Fibroblast of lung (primary cell): Measurements from ENCODE around the gene KRT72. TPM values are rescaled to one million over a fixed set of nuclear protein-coding genes. Genes with fewer than 3 reads are reported as not detected.

Source experiments
- DNase-seq, 2 donors: peaks; one replicate each; pipeline versions ENCODE4 v3.0.0 to v3.0.0-alpha.2; 2010; ENCODE audit warnings: low read depth in 2 of 2
- H2AFZ ChIP-seq: 2 replicates; pipeline ENCODE4 v1.5.1; 2012; ENCODE audit warnings: low read length, control low read depth, inconsistent platforms
- H3K27ac ChIP-seq: 2 replicates; pipeline ENCODE4 v1.5.1; 2011; ENCODE audit warnings: low read length, control low read depth; ENCODE audit not compliant: insufficient read depth
- H3K27me3 ChIP-seq: 2 replicates; pipeline ENCODE4 v1.5.1; 2011; ENCODE audit warnings: mild to moderate bottlenecking, low read length; ENCODE audit not compliant: control insufficient read depth, insufficient read depth
- H3K36me3 ChIP-seq: 2 replicates; pipeline ENCODE4 v1.5.1; 2011; ENCODE audit warnings: low read length; ENCODE audit not compliant: control insufficient read depth, insufficient read depth
- H3K4me1 ChIP-seq: 2 replicates; pipeline ENCODE4 v1.5.1; 2011; ENCODE audit warnings: low read length; ENCODE audit not compliant: control insufficient read depth, insufficient read depth; ENCODE audit errors: extremely low read depth
- H3K4me2 ChIP-seq: 2 replicates; pipeline ENCODE4 v1.5.1; 2011; ENCODE audit warnings: low read length, control low read depth; ENCODE audit not compliant: insufficient read depth; ENCODE audit errors: extremely low read depth
- H3K4me3 ChIP-seq, 4 experiments: fragments of 200-600 bp in 1 of 4; sonication (generic) in 1 of 4; replicated peaks in 1 of 4; 2 replicates each; pipeline ENCODE4 v1.5.1; 2011 to 2016; ENCODE audit warnings: low read length in 4 of 4, low read depth in 3 of 4, mild to moderate bottlenecking in 3 of 4, control low read depth in 2 of 4, inconsistent platforms in 1 of 4, mixed read lengths in 1 of 4; ENCODE audit not compliant: insufficient read depth in 1 of 4; ENCODE audit errors: control extremely low read depth in 1 of 4
- H3K79me2 ChIP-seq: 2 replicates; pipeline ENCODE4 v1.5.1; 2012; ENCODE audit warnings: mild to moderate bottlenecking, low read length, inconsistent platforms; ENCODE audit not compliant: control insufficient read depth, insufficient read depth
- H3K9ac ChIP-seq: 2 replicates; pipeline ENCODE4 v1.5.1; 2011; ENCODE audit warnings: mild to moderate bottlenecking, low read length, control low read depth; ENCODE audit not compliant: insufficient read depth
- H3K9me3 ChIP-seq: 2 replicates; pipeline ENCODE4 v1.5.1; 2012; ENCODE audit warnings: low read depth, low read length; ENCODE audit not compliant: control insufficient read depth, insufficient read depth
- H4K20me1 ChIP-seq: 2 replicates; pipeline ENCODE4 v1.5.1; 2011; ENCODE audit warnings: low read length; ENCODE audit not compliant: control insufficient read depth, insufficient read depth; ENCODE audit errors: extremely low read depth
- EZH2 ChIP-seq: IDR thresholded peaks from 2 replicates; pipeline ENCODE4 v1.5.1; 2012; ENCODE audit warnings: low read length, control low read depth, mild to moderate bottlenecking; ENCODE audit errors: missing control alignments
- polyA plus RNA-seq, 2 donors: library from polyadenylated mRNA; depleted of rRNA in 1 of 2; stranded (reverse) in 1 of 2; unstranded in 1 of 2; fragments of >200 nt; gene quantifications; 2 replicates each; pipeline ENCODE4 v1.2.1, GENCODE V29; 2011 to 2012; ENCODE audit warnings: missing spikeins in 1 of 2
- total RNA-seq: library from RNA; depleted of rRNA; stranded (reverse); fragments of >200 nt; gene quantifications from 2 replicates; pipeline ENCODE4 v1.2.1, GENCODE V29; 2014
- TF ChIP-seq, protein P1 (sequence below), 2 donors: IDR thresholded peaks in 1 of 2; conservative IDR thresholded peaks in 1 of 2; 1 replicate in 1 of 2; 2 replicates in 1 of 2; pipeline ENCODE4 v1.5.1; 2011 to 2012; ENCODE audit warnings: low read length in 2 of 2, control low read depth in 1 of 2, inconsistent platforms in 1 of 2, low read depth in 1 of 2, mild to moderate bottlenecking in 1 of 2

Gene KRT72
- total and polyA plus RNA-seq, 2 donors (not counting 1 experiment from before 2014, with no cell fraction given) = not detected

DNA sequence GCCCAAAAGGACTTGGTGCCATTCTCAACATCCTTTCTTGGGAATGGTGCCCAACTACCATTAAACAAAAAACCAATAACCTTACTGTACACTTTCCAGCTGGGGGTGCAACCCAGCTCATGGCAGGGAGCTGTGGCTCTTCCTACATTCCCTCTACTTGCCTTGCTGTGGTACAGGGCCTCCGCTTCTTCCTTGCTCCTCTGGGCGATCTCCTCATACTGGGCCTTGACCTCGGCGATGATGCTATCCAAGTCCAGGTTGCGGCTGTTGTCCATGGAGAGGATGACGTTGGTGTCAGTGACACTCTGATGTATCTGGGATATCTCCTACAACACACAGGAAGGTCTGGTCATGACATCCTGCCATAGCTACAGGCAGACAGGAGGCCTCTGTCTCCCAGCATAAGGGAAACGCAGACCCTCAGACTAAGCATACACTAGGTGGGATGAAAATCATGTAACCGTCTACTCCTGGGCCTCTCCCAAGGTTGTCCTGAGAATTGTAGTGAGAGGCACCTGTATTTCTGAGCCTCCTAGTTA is 46.8 kb upstream of the KRT72 start:
- Histone ChIP-seq H3K27me3 (peaks cover 3% of the 10 kb centered on the region), H3K4me3 (no peak overlapping the region), H4K20me1 (no peaks in the 10 kb centered on the region), H3K27ac (no peak overlapping the region), H3K4me2 (no peak overlapping the region), H3K36me3 (no peaks in the 10 kb centered on the region), H3K9ac (no peak overlapping the region), H3K9me3 (no peaks in the 10 kb centered on the region), H2AFZ (no peak overlapping the region), H3K79me2 (no peaks in the 10 kb centered on the region), H3K4me1 (no peaks in the 10 kb centered on the region)
- TF ChIP-seq, protein P1, sequence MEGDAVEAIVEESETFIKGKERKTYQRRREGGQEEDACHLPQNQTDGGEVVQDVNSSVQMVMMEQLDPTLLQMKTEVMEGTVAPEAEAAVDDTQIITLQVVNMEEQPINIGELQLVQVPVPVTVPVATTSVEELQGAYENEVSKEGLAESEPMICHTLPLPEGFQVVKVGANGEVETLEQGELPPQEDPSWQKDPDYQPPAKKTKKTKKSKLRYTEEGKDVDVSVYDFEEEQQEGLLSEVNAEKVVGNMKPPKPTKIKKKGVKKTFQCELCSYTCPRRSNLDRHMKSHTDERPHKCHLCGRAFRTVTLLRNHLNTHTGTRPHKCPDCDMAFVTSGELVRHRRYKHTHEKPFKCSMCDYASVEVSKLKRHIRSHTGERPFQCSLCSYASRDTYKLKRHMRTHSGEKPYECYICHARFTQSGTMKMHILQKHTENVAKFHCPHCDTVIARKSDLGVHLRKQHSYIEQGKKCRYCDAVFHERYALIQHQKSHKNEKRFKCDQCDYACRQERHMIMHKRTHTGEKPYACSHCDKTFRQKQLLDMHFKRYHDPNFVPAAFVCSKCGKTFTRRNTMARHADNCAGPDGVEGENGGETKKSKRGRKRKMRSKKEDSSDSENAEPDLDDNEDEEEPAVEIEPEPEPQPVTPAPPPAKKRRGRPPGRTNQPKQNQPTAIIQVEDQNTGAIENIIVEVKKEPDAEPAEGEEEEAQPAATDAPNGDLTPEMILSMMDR (conservative IDR thresholded peaks at IDR 0.05 in 1 of 2, IDR thresholded peaks at IDR 0.05 in 1 of 2; ENCODE audit: low read depth in 1 of 2, low read length in 2 of 2) = no peak
- TF ChIP-seq EZH2 = no peak
- no peak for DNase-seq

DNA sequence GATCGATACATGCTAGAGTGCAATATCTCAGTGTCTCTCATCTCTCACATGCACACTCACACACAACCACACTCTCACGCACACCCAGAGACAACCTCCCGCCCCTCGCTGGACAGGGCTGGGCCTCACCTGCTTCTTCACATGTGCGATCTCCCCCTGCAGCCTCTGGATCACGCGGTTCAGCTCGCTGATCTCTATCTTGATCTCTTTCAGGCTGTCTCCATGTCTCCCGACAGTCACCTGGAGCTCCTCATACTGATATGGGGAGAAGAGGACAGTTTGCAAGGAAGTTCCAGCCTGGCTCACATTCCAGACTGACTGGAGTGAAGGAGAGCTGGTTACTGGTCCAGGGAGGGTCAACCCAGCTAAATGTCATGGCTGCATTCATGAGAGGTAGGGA is 46.3 kb upstream of the KRT72 start:
- TF ChIP-seq EZH2 = no peak
- TF ChIP-seq, protein P1 (conservative IDR thresholded peaks at IDR 0.05 in 1 of 2, IDR thresholded peaks at IDR 0.05 in 1 of 2; ENCODE audit: low read depth in 1 of 2, low read length in 2 of 2) = no peak
- no peak for DNase-seq
- no peak overlapping the region for H3K4me3 ChIP-seq
- H3K27ac ChIP-seq = no peak overlapping the region
- no peaks in the 10 kb centered on the region for H3K9me3 ChIP-seq
- H3K4me1 ChIP-seq = no peaks in the 10 kb centered on the region
- H2AFZ ChIP-seq = no peak overlapping the region
- no peak overlapping the region for H3K4me2 ChIP-seq
- peaks cover 3% of the 10 kb centered on the region for H3K27me3 ChIP-seq
- H3K79me2 ChIP-seq = no peaks in the 10 kb centered on the region
- H3K9ac ChIP-seq = no peak overlapping the region
- H4K20me1 ChIP-seq = no peaks in the 10 kb centered on the region
- H3K36me3 ChIP-seq = no peaks in the 10 kb centered on the region

DNA sequence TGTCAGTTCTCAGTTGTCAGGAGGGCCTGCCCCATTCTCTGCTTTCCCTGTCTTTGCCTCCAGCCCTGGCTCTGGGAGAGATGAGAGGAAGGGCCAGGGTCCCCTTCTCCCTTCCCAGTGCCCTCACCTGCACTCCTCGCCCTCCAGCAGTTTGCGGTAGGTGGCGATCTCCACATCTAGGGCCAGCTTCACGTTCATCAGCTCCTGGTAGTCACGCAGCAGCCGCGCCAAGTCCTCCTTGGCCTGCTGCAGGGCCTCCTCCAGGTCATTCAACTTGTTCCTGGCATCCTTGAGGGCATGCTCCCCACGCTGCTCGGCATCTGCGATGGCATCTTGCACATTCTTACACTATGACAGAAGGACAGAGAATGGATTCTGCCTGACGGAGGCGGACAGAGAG is 45.4 kb upstream of the KRT72 start:
- no peak overlapping the region for H3K4me3 ChIP-seq
- H3K27me3 ChIP-seq = peaks cover 3% of the 10 kb centered on the region
- H3K27ac ChIP-seq = no peak overlapping the region
- no peak for TF ChIP-seq EZH2
- TF ChIP-seq, protein P1 (conservative IDR thresholded peaks at IDR 0.05 in 1 of 2, IDR thresholded peaks at IDR 0.05 in 1 of 2; ENCODE audit: low read depth in 1 of 2, low read length in 2 of 2) = no peak
- H3K9ac ChIP-seq = no peak overlapping the region
- H4K20me1 ChIP-seq = no peaks in the 10 kb centered on the region
- DNase-seq = no peak
- H3K36me3 ChIP-seq = no peaks in the 10 kb centered on the region
- no peaks in the 10 kb centered on the region for H3K4me1 ChIP-seq
- no peaks in the 10 kb centered on the region for H3K79me2 ChIP-seq
- H3K4me2 ChIP-seq = no peak overlapping the region
- no peak overlapping the region for H2AFZ ChIP-seq
- H3K9me3 ChIP-seq = no peaks in the 10 kb centered on the region
